DMS153 treated with DMSO at 0.1 percent for 48 hours (cell line): Measurements from ENCODE around the gene TNRC18.
A peak's percentile ranks its signal among the peaks of the same experiment; 100 is the strongest.

Experiments
- DNase-seq: peaks from one replicate; lab custom pipeline; 2025; ENCODE audit not compliant: unreplicated experiment; lab: John Stamatoyannopoulos, UW

The TNRC18 gene

GRCh38 chr7:5450549-5451327 is 27.1 kb upstream of the TNRC18 start:
- no peak for DNase-seq

GRCh38 chr7:5448378-5449037 is 24.9 kb upstream of the TNRC18 start:
- no peak for DNase-seq

GRCh38 chr7:5445981-5446594 is 22.5 kb upstream of the TNRC18 start:
- DNase-seq = no peak

- DNase-seq = no peak
These were observed 20.0 kb upstream of the TNRC18 start for GRCh38 chr7:5443678-5444077.

- no peak for DNase-seq
These were observed 19.2 kb upstream of the TNRC18 start for GRCh38 chr7:5442757-5443305.

GRCh38 chr7:5441840-5442503 is 18.3 kb upstream of the TNRC18 start:
- DNase-seq = no peak

- no peak for DNase-seq
These were observed 16.2 kb upstream of the TNRC18 start for GRCh38 chr7:5439572-5440496.

GRCh38 chr7:5439209-5439571 is 15.6 kb upstream of the TNRC18 start:
- no peak for DNase-seq

- DNase-seq = no peak
These were observed 14.4 kb upstream of the TNRC18 start for GRCh38 chr7:5437987-5438386.

- DNase-seq = no peak
These were observed 13.8 kb upstream of the TNRC18 start for GRCh38 chr7:5437348-5437892.

- DNase-seq = no peak
These were observed 12.5 kb upstream of the TNRC18 start for GRCh38 chr7:5436003-5436678.

- DNase-seq = no peak
These were observed 11.8 kb upstream of the TNRC18 start for GRCh38 chr7:5435291-5436002.

- no peak for DNase-seq
These were observed 9.5 kb upstream of the TNRC18 start for GRCh38 chr7:5433181-5433580.

- no peak for DNase-seq
These were observed 9.1 kb upstream of the TNRC18 start for GRCh38 chr7:5432691-5433090.

GRCh38 chr7:5431560-5432015 is 8.0 kb upstream of the TNRC18 start:
- no peak for DNase-seq

GRCh38 chr7:5430612-5430947 is 6.9 kb upstream of the TNRC18 start:
- no peak for DNase-seq

- DNase-seq = peak; percentile 63
These were observed 6.4 kb upstream of the TNRC18 start for GRCh38 chr7:5429857-5430611.

GRCh38 chr7:5429253-5429856 is 5.7 kb upstream of the TNRC18 start:
- peak; percentile 63 for DNase-seq
